Retinal pigment epithelial cell (primary cell): ENCODE results near the gene LCP1.

Experiments
- DNase-seq: peaks from one replicate; pipeline ENCODE4 v3.0.0-alpha.2; 2010; ENCODE audit warnings: low read depth
- H3K4me3 ChIP-seq: 2 replicates; pipeline ENCODE4 v1.5.1; 2011; ENCODE audit warnings: mild to moderate bottlenecking, low read length, control low read depth, moderate library complexity
- CTCF ChIP-seq: conservative IDR thresholded peaks from 2 replicates; pipeline ENCODE4 v1.5.1; 2011; ENCODE audit warnings: low read depth, low read length, control low read depth, inconsistent platforms

The LCP1 gene

GRCh38 chr13:46101002-46101401 is 81.0 kb downstream of the LCP1 start:
- no peak for TF ChIP-seq CTCF
- no peak overlapping the region for H3K4me3 ChIP-seq
- DNase-seq: no peak

- no peak overlapping the region for H3K4me3 ChIP-seq
- DNase-seq: no peak
- no peak for TF ChIP-seq CTCF
These were observed 81.7 kb downstream of the LCP1 start for GRCh38 chr13:46100191-46100815.

- no peak for DNase-seq
- H3K4me3 ChIP-seq: no peak overlapping the region
- TF ChIP-seq CTCF: no peak
These were observed 84.3 kb downstream of the LCP1 start for GRCh38 chr13:46097663-46098062.

GRCh38 chr13:46097015-46097414 is 85.0 kb downstream of the LCP1 start:
- DNase-seq: no peak
- TF ChIP-seq CTCF: no peak
- no peak overlapping the region for H3K4me3 ChIP-seq

GRCh38 chr13:46094478-46094877 is 87.5 kb downstream of the LCP1 start:
- TF ChIP-seq CTCF: no peak
- no peak for DNase-seq
- H3K4me3 ChIP-seq: no peak overlapping the region

GRCh38 chr13:46088821-46089562 is 93.0 kb downstream of the LCP1 start:
- no peak for TF ChIP-seq CTCF
- DNase-seq: no peak
- H3K4me3 ChIP-seq: no peak overlapping the region

GRCh38 chr13:46087481-46087880 is 94.5 kb downstream of the LCP1 start:
- H3K4me3 ChIP-seq: no peak overlapping the region
- DNase-seq: no peak
- TF ChIP-seq CTCF: no peak
